ENCODE data around the gene IL18RAP. TPM values are rescaled to one million over a fixed set of nuclear protein-coding genes. Genes with fewer than 3 reads are reported as not detected.

The IL18RAP gene
- total and polyA plus RNA-seq, 8 donors: 0.50 to 33.3 (median 1.8) TPM; not detected in 1

DNA sequence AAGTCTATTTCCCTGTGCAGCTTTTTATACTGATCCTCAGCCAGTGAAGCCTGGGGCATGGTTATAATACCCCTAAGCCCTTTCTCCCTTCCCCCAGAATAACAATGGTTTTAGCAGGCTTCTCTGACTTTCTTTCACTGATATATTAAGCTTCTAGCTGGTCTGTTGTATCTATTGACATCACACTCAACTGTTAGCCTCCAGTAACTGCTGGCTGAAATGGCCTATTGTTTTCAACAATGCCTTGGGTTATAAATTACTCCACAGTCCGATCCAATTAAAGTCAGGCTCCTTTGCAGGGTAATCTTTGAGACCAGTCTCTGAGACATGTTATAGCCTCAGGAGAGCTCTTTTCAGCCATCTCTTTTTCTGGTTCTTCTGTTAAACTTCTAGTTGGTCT lies 47.2 kb downstream of the IL18RAP start:
- H3K4me3 ChIP-seq: no peak overlapping the region
- no peaks in the 10 kb centered on the region for H3K36me3 ChIP-seq
- WGBS, 5 donors: 55 to 79% (median 67%) methylated on average over 1 of the region's 1 CpG
- no peak for DNase-seq
- peaks cover 0 to 11% (median 2%) of the 10 kb centered on the region in 4 donors for H3K9me3 ChIP-seq
- intact Hi-C loops (cut with DNase I; ENCODE audit: low total_unique reads): no loop called here
- H3K4me1 ChIP-seq: peaks cover 0 to 6% (median 0%) of the 10 kb centered on the region in 4 donors
- no peak overlapping the region for H3K27ac ChIP-seq
- TF ChIP-seq CTCF (IDR thresholded peaks at IDR 0.05) (no peak), POLR2AphosphoS5 (IDR thresholded peaks at IDR 0.05) (no peak), POLR2A (IDR thresholded peaks at IDR 0.05) (no peak), EP300 (IDR thresholded peaks at IDR 0.05) (no peak)
- H3K27me3 ChIP-seq: no peaks in the 10 kb centered on the region

DNA sequence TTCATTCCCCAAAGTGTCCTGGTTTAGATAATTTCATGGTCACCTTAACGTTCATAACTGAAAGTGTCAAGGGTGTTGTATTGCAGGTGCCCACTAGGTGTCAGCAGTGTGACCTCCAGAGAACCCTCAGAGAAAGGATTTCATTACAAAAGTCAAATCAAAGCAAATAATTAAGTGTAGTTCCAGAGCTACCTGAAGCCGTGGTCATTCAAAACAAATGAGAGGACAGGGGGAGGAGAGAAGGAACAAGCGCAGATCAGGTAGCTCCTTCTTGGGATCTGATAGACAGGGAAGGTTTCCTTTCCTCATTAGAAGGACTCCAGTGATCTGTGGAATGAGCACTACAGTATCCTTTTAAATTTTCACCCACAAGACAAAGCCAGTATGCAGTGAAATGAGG lies 50.1 kb downstream of the IL18RAP start, which contains the start of gene SLC9A4:
Gene SLC9A4, plus strand, starts transcription at position 207 of the 400 bp plus-strand sequence. CDS start 534 bp downstream, outside the sequence.
- no peaks in the 10 kb centered on the region for H3K36me3 ChIP-seq
- DNase-seq: peak; percentile 85 to 86
- peaks cover 0 to 11% (median 0%) of the 10 kb centered on the region in 4 donors for H3K9me3 ChIP-seq
- intact Hi-C loops (cut with DNase I; ENCODE audit: low total_unique reads): no loop called here
- H3K27me3 ChIP-seq: no peaks in the 10 kb centered on the region
- H3K27ac ChIP-seq: peak within 1 kb of the TSS in 4 of 5 donors; percentile 72 to 94 (median 76)
- TF ChIP-seq CTCF (IDR thresholded peaks at IDR 0.05) (peak in 6 of 7 experiments; percentile 53 to 97 (median 74)), POLR2A (IDR thresholded peaks at IDR 0.05) (no peak), POLR2AphosphoS5 (IDR thresholded peaks at IDR 0.05) (peak in 2 of 3 donors; percentile 54 to 79), EP300 (IDR thresholded peaks at IDR 0.05) (no peak)
- peak within 1 kb of the TSS; percentile 26 to 46 (median 36) for H3K4me3 ChIP-seq
- 2 to 6% (median 2%) methylated on average over 3 of the region's 3 CpGs for WGBS, 5 donors
- peaks cover 0 to 13% (median 3%) of the 10 kb centered on the region in 4 donors for H3K4me1 ChIP-seq

DNA sequence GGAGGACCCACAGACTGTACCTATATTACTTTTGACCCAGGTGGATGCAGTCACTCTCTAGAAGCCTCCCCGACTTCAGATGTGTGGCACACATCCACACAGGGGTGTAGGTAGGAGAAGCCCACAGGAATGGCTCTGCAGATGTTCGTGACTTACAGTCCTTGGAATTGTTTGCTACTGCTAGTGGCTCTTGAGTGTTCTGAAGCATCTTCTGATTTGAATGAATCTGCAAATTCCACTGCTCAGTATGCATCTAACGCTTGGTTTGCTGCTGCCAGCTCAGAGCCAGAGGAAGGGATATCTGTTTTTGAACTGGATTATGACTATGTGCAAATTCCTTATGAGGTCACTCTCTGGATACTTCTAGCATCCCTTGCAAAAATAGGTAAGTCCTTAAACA lies 50.7 kb downstream of the IL18RAP start:
- DNase-seq: no peak
- Histone ChIP-seq H3K27me3 (peaks cover 0 to 2% (median 0%) of the 10 kb centered on the region in 3 donors), H3K4me3 (peak overlapping the region; percentile 26 to 46 (median 36)), H3K27ac (peak overlapping the region in 4 of 5 donors; percentile 72 to 94 (median 76)), H3K4me1 (peaks cover 0 to 19% (median 4%) of the 10 kb centered on the region in 4 donors), H3K36me3 (no peaks in the 10 kb centered on the region), H3K9me3 (peaks cover 0 to 11% (median 0%) of the 10 kb centered on the region in 4 donors)
- TF ChIP-seq CTCF (IDR thresholded peaks at IDR 0.05): no peak
- no peak for TF ChIP-seq EP300 (IDR thresholded peaks at IDR 0.05)
- TF ChIP-seq POLR2A (IDR thresholded peaks at IDR 0.05): no peak
- no peak for TF ChIP-seq POLR2AphosphoS5 (IDR thresholded peaks at IDR 0.05)
- WGBS, 5 donors: 20 to 50% (median 34%) methylated on average over 3 of the region's 3 CpGs
- intact Hi-C loops (cut with DNase I; ENCODE audit: low total_unique reads): no loop called here

GRCh38 chr2:102474785-102475184 lies 51.8 kb downstream of the IL18RAP start:
- peak overlapping the region in 4 of 5 donors; percentile 61 to 76 (median 74) for H3K27ac ChIP-seq
- DNase-seq: no peak
- intact Hi-C loops (cut with DNase I; ENCODE audit: low total_unique reads): no loop called here
- H3K27me3 ChIP-seq: peaks cover 0 to 6% (median 0%) of the 10 kb centered on the region in 3 donors
- peaks cover 0 to 28% (median 9%) of the 10 kb centered on the region in 4 donors for H3K4me1 ChIP-seq
- H3K36me3 ChIP-seq: no peaks in the 10 kb centered on the region
- TF ChIP-seq POLR2A (IDR thresholded peaks at IDR 0.05) (no peak), POLR2AphosphoS5 (IDR thresholded peaks at IDR 0.05) (peak in 2 of 3 donors; percentile 15 to 50), EP300 (IDR thresholded peaks at IDR 0.05) (no peak), CTCF (IDR thresholded peaks at IDR 0.05) (no peak)
- peak overlapping the region; percentile 26 to 46 (median 36) for H3K4me3 ChIP-seq
- H3K9me3 ChIP-seq: peaks cover 0 to 4% (median 0%) of the 10 kb centered on the region in 4 donors
